Trophoblast cell (in vitro differentiated cells and primary cell): ENCODE data around the gene GSTT2.
"Not testable (repeated sequence)": the region's sequence is repeated elsewhere in the genome, so short reads cannot be mapped to it uniquely, and the experiment has no call there.

ENCODE experiments used
- DNase-seq, 2 donors: peaks; one replicate each; pipeline ENCODE4 v3.0.0-alpha.2; 2016
- H2AFZ ChIP-seq: 2 replicates; pipeline ENCODE4 v1.6.1; 2013; ENCODE audit warnings: low read length, moderate library complexity, mild to moderate bottlenecking; ENCODE audit not compliant: insufficient read depth, poor library complexity
- H2AK5ac ChIP-seq: 2 replicates; pipeline ENCODE4 v1.6.1; 2013; ENCODE audit warnings: mild to moderate bottlenecking, low read length
- H2BK120ac ChIP-seq: 2 replicates; pipeline ENCODE4 v1.6.1; 2013; ENCODE audit warnings: low read length, mild to moderate bottlenecking, moderate library complexity; ENCODE audit not compliant: insufficient read depth, poor library complexity
- H2BK12ac ChIP-seq: 2 replicates; pipeline ENCODE4 v1.6.1; 2013; ENCODE audit warnings: mild to moderate bottlenecking, low read length, moderate library complexity
- H2BK5ac ChIP-seq: 2 replicates; pipeline ENCODE4 v1.6.1; 2013; ENCODE audit warnings: low read length, low read depth, moderate library complexity, mild to moderate bottlenecking; ENCODE audit not compliant: poor library complexity
- H3K14ac ChIP-seq: 2 replicates; pipeline ENCODE4 v1.6.1; 2013; ENCODE audit warnings: mild to moderate bottlenecking, low read length
- H3K18ac ChIP-seq: 2 replicates; pipeline ENCODE4 v1.6.1; 2013; ENCODE audit warnings: mild to moderate bottlenecking, low read length
- H3K23ac ChIP-seq: 2 replicates; pipeline ENCODE4 v1.6.1; 2013; ENCODE audit warnings: low read length
- H3K27ac ChIP-seq: 2 replicates; pipeline ENCODE4 v1.5.1; 2013; ENCODE audit warnings: low read depth, mild to moderate bottlenecking, inconsistent platforms, low read length, moderate library complexity
- H3K27me3 ChIP-seq: 2 replicates; pipeline ENCODE4 v1.6.1; 2013; ENCODE audit warnings: inconsistent platforms, mild to moderate bottlenecking, low read length, moderate library complexity; ENCODE audit not compliant: insufficient read depth
- H3K36me3 ChIP-seq, 2 experiments: 1 replicate in 1 of 2; 2 replicates in 1 of 2; pipeline ENCODE4 v1.6.1; 2013; ENCODE audit warnings: low read length in 2 of 2, mild to moderate bottlenecking in 2 of 2, moderate library complexity in 1 of 2; ENCODE audit not compliant: insufficient read depth in 2 of 2, control insufficient read depth in 1 of 2
- H3K4ac ChIP-seq: 2 replicates; pipeline ENCODE4 v1.6.1; 2013; ENCODE audit warnings: low read depth, mild to moderate bottlenecking, low read length, moderate library complexity
- H3K4me1 ChIP-seq, 2 experiments: 1 replicate in 1 of 2; 2 replicates in 1 of 2; pipeline ENCODE4 v1.6.1; 2013; ENCODE audit warnings: low read length in 2 of 2, mild to moderate bottlenecking in 2 of 2, moderate library complexity in 1 of 2; ENCODE audit not compliant: insufficient read depth in 2 of 2, control insufficient read depth in 1 of 2
- H3K4me2 ChIP-seq: 2 replicates; pipeline ENCODE4 v1.6.1; 2013; ENCODE audit warnings: inconsistent platforms, mild to moderate bottlenecking, low read length, moderate library complexity
- H3K4me3 ChIP-seq: 2 replicates; pipeline ENCODE4 v1.5.1; 2013; ENCODE audit warnings: mild to moderate bottlenecking, low read depth, low read length, inconsistent platforms
- H3K79me1 ChIP-seq: one replicate; pipeline ENCODE4 v1.6.1; 2013; ENCODE audit warnings: low read length
- H3K79me2 ChIP-seq: 2 replicates; pipeline ENCODE4 v1.6.1; 2013; ENCODE audit warnings: low read length, mild to moderate bottlenecking; ENCODE audit not compliant: control insufficient read depth, insufficient read depth, poor library complexity
- H3K9ac ChIP-seq: 2 replicates; pipeline ENCODE4 v1.6.1; 2013; ENCODE audit warnings: mild to moderate bottlenecking, low read length
- H3K9me3 ChIP-seq: 2 replicates; pipeline ENCODE4 v1.6.1; 2013; ENCODE audit warnings: low read depth, mild to moderate bottlenecking, control low read depth, inconsistent platforms, low read length; ENCODE audit not compliant: insufficient read depth
- H4K12ac ChIP-seq: 2 replicates; pipeline ENCODE4 v1.6.1; 2013; ENCODE audit warnings: low read depth, mild to moderate bottlenecking, low read length, moderate library complexity
- H4K8ac ChIP-seq: 2 replicates; pipeline ENCODE4 v1.6.1; 2013; ENCODE audit warnings: low read depth, mild to moderate bottlenecking, low read length, moderate library complexity
- H4K91ac ChIP-seq: one replicate; pipeline ENCODE4 v1.6.1; 2013; ENCODE audit warnings: low read depth, mild to moderate bottlenecking, low read length, moderate library complexity
- WGBS: extraction: QIAGEN DNeasy Blood & Tissue Kit; methylation state at CpG from one replicate; pipeline ENCODE4 v1.1.7; 2013; ENCODE audit warnings: missing lambda C conversion rate; ENCODE audit not compliant: insufficient read length, insufficient coverage; ENCODE audit errors: extremely low coverage; 5-methylcytosine and 5-hydroxymethylcytosine counted together

The GSTT2 gene

GRCh38 chr22:23969071-23969470, 10.9 kb upstream of the GSTT2 start:
- Histone ChIP-seq H3K4me2 (no peak overlapping the region), H3K27me3 (no peaks in the 10 kb centered on the region), H2BK12ac (no peak overlapping the region), H3K4me3 (no peak overlapping the region), H3K79me2 (no peaks in the 10 kb centered on the region), H3K14ac (no peak overlapping the region), H3K79me1 (no peaks in the 10 kb centered on the region), H2BK120ac (no peak overlapping the region), H4K12ac (no peak overlapping the region), H2BK5ac (no peak overlapping the region), H3K4ac (no peak overlapping the region), H4K91ac (no peak overlapping the region), H3K36me3 (peaks cover 23 to 29% of the 10 kb centered on the region in 2 experiments), H3K9me3 (no peaks in the 10 kb centered on the region), H4K8ac (no peak overlapping the region), H2AK5ac (no peak overlapping the region), H3K18ac (no peak overlapping the region), H3K4me1 (no peaks in the 10 kb centered on the region), H3K23ac (no peak overlapping the region), H2AFZ (no peak overlapping the region), H3K9ac (no peak overlapping the region), H3K27ac (no peak overlapping the region)
- no peak for DNase-seq
- no CpG with 5 or more reads among the region's 3 CpGs for WGBS

DNA sequence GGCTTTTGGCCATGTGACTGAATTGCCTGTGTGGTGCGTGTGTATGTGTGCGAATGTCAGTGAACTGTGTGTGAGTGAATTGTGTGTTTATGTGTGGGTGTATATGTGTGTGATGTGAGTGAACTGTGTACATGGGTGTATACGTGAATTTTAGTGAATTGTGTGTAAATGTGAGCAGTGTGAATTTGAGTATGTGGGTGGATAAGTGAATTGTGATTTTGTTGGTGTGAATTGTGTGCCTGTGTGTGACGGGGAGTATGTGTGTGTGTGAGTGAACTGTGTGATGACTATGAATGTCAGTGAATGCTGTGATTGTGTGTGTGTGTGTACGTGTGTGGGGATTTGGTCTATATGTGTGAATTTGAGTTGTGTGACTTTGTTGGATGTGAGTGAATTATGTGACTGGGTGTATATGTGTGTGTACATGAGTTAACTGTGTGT, 9.7 kb upstream of the GSTT2 start:
- Histone ChIP-seq H3K4me1 (no peaks in the 10 kb centered on the region), H3K9me3 (no peaks in the 10 kb centered on the region), H2AFZ (no peak overlapping the region), H3K23ac (peak overlapping the region; percentile 35), H3K27ac (no peak overlapping the region), H3K27me3 (no peaks in the 10 kb centered on the region), H4K12ac (no peak overlapping the region), H2BK5ac (no peak overlapping the region), H3K4ac (no peak overlapping the region), H4K8ac (no peak overlapping the region), H4K91ac (no peak overlapping the region), H3K79me1 (no peaks in the 10 kb centered on the region), H3K14ac (no peak overlapping the region), H3K18ac (no peak overlapping the region), H3K4me3 (no peak overlapping the region), H3K79me2 (no peaks in the 10 kb centered on the region), H2BK12ac (no peak overlapping the region), H3K9ac (no peak overlapping the region), H2BK120ac (no peak overlapping the region), H3K36me3 (peaks cover 23 to 29% of the 10 kb centered on the region in 2 experiments), H2AK5ac (no peak overlapping the region), H3K4me2 (no peak overlapping the region)
- no peak for DNase-seq
- 100% methylated on average over 4 of the region's 5 CpGs for WGBS

DNA sequence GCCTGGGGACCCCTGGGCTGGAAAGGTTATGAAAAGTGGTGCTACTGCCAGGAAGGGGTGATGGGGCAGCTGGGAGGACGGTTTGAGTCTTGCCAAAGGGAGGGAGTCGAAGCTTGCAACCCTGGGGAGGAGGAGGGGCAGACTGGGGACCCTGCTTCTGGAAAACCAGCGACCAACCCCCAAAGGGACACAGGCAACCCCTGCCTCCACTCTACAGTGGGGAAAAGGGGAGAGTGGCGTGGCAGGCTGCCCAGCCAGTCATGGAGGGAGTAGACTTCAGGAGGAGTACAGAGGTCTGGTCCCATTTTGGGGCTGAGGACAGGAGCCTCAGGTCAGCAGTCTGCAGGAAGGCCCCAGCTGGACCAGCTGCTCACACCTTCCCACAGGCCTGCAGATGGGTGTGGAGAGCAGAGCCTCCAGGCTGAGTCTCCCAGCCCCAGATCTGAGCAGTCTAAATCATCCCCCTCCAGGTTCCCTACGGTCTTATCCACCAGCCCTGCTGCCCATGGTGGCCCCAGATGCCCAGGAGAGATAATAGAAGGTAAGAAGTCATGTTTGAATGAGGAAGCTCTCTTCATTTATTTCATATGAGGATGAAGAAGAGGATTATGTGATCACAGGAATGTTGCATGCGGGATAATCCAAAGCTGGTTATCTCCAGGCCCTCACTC, 9.0 kb upstream of the GSTT2 start:
- WGBS = no CpG with 5 or more reads among the region's 6 CpGs
- Histone ChIP-seq H3K14ac (no peak overlapping the region), H3K23ac (no peak overlapping the region), H3K79me1 (no peaks in the 10 kb centered on the region), H2AK5ac (no peak overlapping the region), H2BK5ac (no peak overlapping the region), H3K79me2 (no peaks in the 10 kb centered on the region), H2BK120ac (no peak overlapping the region), H3K4me1 (no peaks in the 10 kb centered on the region), H4K91ac (no peak overlapping the region), H4K8ac (no peak overlapping the region), H3K36me3 (peaks cover 23 to 29% of the 10 kb centered on the region in 2 experiments), H4K12ac (no peak overlapping the region), H3K4me3 (no peak overlapping the region), H3K4me2 (no peak overlapping the region), H2BK12ac (no peak overlapping the region), H2AFZ (no peak overlapping the region), H3K9me3 (no peaks in the 10 kb centered on the region), H3K27ac (no peak overlapping the region), H3K18ac (no peak overlapping the region), H3K4ac (no peak overlapping the region), H3K9ac (no peak overlapping the region), H3K27me3 (no peaks in the 10 kb centered on the region)
- no peak for DNase-seq

DNA sequence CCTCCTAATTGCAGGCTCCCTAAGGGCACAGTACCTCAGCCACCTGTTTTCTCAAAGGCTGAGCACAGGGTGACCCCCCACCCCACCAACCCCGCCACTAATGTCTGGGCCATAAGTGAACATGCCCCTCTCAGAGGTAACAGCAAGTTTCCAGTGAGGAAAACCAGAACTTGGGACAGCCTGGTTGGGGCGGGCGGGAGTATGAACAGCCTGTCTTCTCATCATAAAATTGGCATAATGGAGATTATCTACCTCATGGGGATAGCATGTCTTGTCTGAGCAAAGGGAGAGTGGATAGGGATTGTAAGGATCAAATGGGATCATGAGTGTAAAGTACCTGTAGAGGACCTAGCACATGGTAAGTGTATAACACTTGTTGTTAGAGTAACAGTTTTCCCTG, 8.0 kb upstream of the GSTT2 start:
- H3K4ac ChIP-seq, H3K27ac ChIP-seq, H3K79me1 ChIP-seq, H3K4me1 ChIP-seq, H3K9me3 ChIP-seq, H3K4me3 ChIP-seq, H3K9ac ChIP-seq, H2AK5ac ChIP-seq, H3K4me2 ChIP-seq, H4K91ac ChIP-seq, H3K79me2 ChIP-seq, H4K12ac ChIP-seq, H2BK120ac ChIP-seq, H2BK5ac ChIP-seq, H3K14ac ChIP-seq, H2BK12ac ChIP-seq, DNase-seq, H3K18ac ChIP-seq, H2AFZ ChIP-seq, H4K8ac ChIP-seq, H3K27me3 ChIP-seq, H3K23ac ChIP-seq: not testable (repeated sequence)
- peaks cover 23 to 29% of the 10 kb centered on the region in 2 experiments for H3K36me3 ChIP-seq
- WGBS = no CpG with 5 or more reads among the region's 3 CpGs
